ENCODE measurements around the gene WWOX. TPM values are rescaled to one million over a fixed set of nuclear protein-coding genes. Genes with fewer than 3 reads are reported as not detected.

WWOX gene
- total and polyA plus RNA-seq, 2 donors (not counting 3 experiments of a cell fraction or from before 2014, with no cell fraction given): 6.2 to 12.5 TPM

DNA sequence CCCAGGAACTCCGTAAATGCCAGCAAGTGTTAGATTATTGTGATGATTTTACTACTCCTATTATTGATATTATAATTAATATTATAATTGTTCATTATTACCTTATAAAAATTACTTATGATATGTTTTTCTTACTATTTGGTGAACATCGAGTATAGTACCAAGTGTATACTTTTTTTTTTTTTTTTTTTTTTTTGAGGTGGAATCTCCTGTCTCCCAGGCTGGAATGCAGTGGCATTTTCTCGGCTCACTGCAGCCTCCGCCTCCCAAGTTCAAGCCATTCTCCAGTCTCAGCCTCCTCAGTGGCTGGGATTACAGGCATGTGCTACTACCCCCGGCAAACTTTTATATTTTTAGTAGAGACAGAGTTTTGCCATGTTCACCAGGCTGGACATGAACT is 347.0 kb downstream of the WWOX start:
- H3K27ac ChIP-seq (ENCODE audit: insufficient read depth, low read depth, low read length): no peak overlapping the region
- no TSS peak for BruUV-seq (replicated peaks)
- POLR2A ChIA-PET: no interaction called here
- no peaks in the 10 kb centered on the region for H3K9me1 ChIP-seq (replicated peaks; ENCODE audit: control insufficient read depth, extremely low read depth, insufficient read depth, low read length)
- dilution Hi-C loops (cut with MboI; ENCODE audit: extremely low pct_ligation_motif_present, low sequenced_read_pairs) (no loop called here), intact Hi-C loops (cut with micrococcal nuclease) (no loop called here)
- no peak overlapping the region for H3K9ac ChIP-seq (replicated peaks; ENCODE audit: extremely low read depth, insufficient read depth, low read length)
- H3K4me3 ChIP-seq (replicated peaks in 1 of 3; ENCODE audit: insufficient read depth in 1 of 3, low read depth in 1 of 3, low read length in 3 of 3): no peak overlapping the region
- no peaks in the 10 kb centered on the region for H4K20me1 ChIP-seq (replicated peaks; ENCODE audit: control insufficient read depth, extremely low read depth, insufficient read depth, low read length)
- no peaks in the 10 kb centered on the region for H3K27me3 ChIP-seq (ENCODE audit: control insufficient read depth in 2 of 2, insufficient read depth in 2 of 2, low read length in 2 of 2)
- H3K79me2 ChIP-seq (ENCODE audit: control insufficient read depth, insufficient read depth, low read length): no peaks in the 10 kb centered on the region
- DNase-seq (ENCODE audit: low read depth, low spot score) (no peak), FAIRE-seq (no peak)
- H2AFZ ChIP-seq (ENCODE audit: low read depth, low read length): no peak overlapping the region
- H3K36me3 ChIP-seq (ENCODE audit: control insufficient read depth in 2 of 2, extremely low read depth in 1 of 2, insufficient read depth in 2 of 2, low read length in 2 of 2): no peaks in the 10 kb centered on the region
- H3K4me2 ChIP-seq (ENCODE audit: insufficient read depth, low read length): no peak overlapping the region
- no peaks in the 10 kb centered on the region for H3K4me1 ChIP-seq (ENCODE audit: control insufficient read depth, extremely low read depth, insufficient read depth, low read length)
- H3K9me3 ChIP-seq (replicated peaks; ENCODE audit: control insufficient read depth, insufficient read depth, low read length): no peaks in the 10 kb centered on the region
- TF ChIP-seq MYC (IDR thresholded peaks at IDR 0.05; ENCODE audit: low read depth, low read length) (no peak), POLR2AphosphoS5 (IDR thresholded peaks at IDR 0.05; ENCODE audit: insufficient read depth, low read depth, low read length) (no peak), FOS (IDR thresholded peaks at IDR 0.05; ENCODE audit: borderline replicate concordance, insufficient read depth, low read length) (no peak), JUN (IDR thresholded peaks at IDR 0.05; ENCODE audit: borderline replicate concordance, insufficient read depth, insufficient read length, low read depth) (no peak), EZH2 (IDR thresholded peaks at IDR 0.05; ENCODE audit: borderline replicate concordance, low read depth, low read length, severe bottlenecking) (no peak), POLR2A (IDR thresholded peaks at IDR 0.05; ENCODE audit: low read depth, low read length) (no peak), MAX (IDR thresholded peaks at IDR 0.05; ENCODE audit: insufficient read depth, insufficient read length) (no peak), CTCF (IDR thresholded peaks at IDR 0.05; ENCODE audit: extremely low read depth in 1 of 2, insufficient read depth in 1 of 2, low read depth in 1 of 2, low read length in 2 of 2) (no peak), GATA2 (IDR thresholded peaks at IDR 0.05; ENCODE audit: insufficient read depth, insufficient read length, low read depth, low read length) (no peak)
- CTCF ChIA-PET: no interaction called here
